BJ (cell line): ENCODE results near the gene C10orf71. TPM values are rescaled to one million over a fixed set of nuclear protein-coding genes. Genes with fewer than 3 reads are reported as not detected.

Experiments used
- CTCF ChIA-PET: fragments of 350-600 bp; formaldehyde crosslinking; extraction: SDS; loops from one replicate; lab custom pipeline; 2021; ENCODE audit warnings: antibody characterized with exemption, inconsistent platforms; lab: Yijun Ruan, JAX
- POLR2A ChIA-PET: fragments of 300-600 bp; sonication (Branson Sonifier 250); formaldehyde crosslinking; extraction: SDS; loops from one replicate; lab custom pipeline; 2021; ENCODE audit warnings: antibody characterized with exemption; lab: Charles Lee
- DNase-seq: peaks from one replicate; pipeline ENCODE4 v3.0.0-alpha.2; 2011; ENCODE audit warnings: low read depth
- H3K27me3 ChIP-seq: 2 replicates; pipeline ENCODE4 v1.6.0; 2011; ENCODE audit warnings: low read length; ENCODE audit not compliant: control insufficient read depth, insufficient read depth
- H3K36me3 ChIP-seq: 2 replicates; pipeline ENCODE4 v1.5.1; 2011; ENCODE audit warnings: low read length; ENCODE audit not compliant: control insufficient read depth, insufficient read depth
- H3K4me3 ChIP-seq: 2 replicates; pipeline ENCODE4 v1.5.1; 2011; ENCODE audit warnings: low read depth, mild to moderate bottlenecking, control low read depth, low read length
- CTCF ChIP-seq: IDR thresholded peaks from 2 replicates; pipeline ENCODE4 v1.5.1; 2011; ENCODE audit warnings: low read depth, mild to moderate bottlenecking, control low read depth, inconsistent platforms, low read length, moderate library complexity; ENCODE audit not compliant: insufficient read depth
- polyA plus RNA-seq: library from polyadenylated mRNA; depleted of rRNA; stranded (reverse); fragments of >200 nt; gene quantifications from 2 replicates; pipeline ENCODE4 v1.2.3, GENCODE V29; 2011

C10orf71 gene
- polyA plus RNA-seq, 1 experiment = not detected

GRCh38 chr10:49327036-49327813 lies 28.3 kb downstream of the C10orf71 start:
- Histone ChIP-seq H3K27me3 (peaks cover 2% of the 10 kb centered on the region; the same call in 1 of the 2 replicates), H3K36me3 (no peaks in the 10 kb centered on the region), H3K4me3 (no peak overlapping the region)
- no peak for TF ChIP-seq CTCF
- POLR2A ChIA-PET = no interaction called here
- CTCF ChIA-PET = no interaction called here
- DNase-seq = no peak

GRCh38 chr10:49328401-49329145 lies 29.6 kb downstream of the C10orf71 start:
- H3K4me3 ChIP-seq = no peak overlapping the region
- no peak for TF ChIP-seq CTCF
- ChIA-PET CTCF (no interaction called here), POLR2A (no interaction called here)
- no peaks in the 10 kb centered on the region for H3K36me3 ChIP-seq
- peaks cover 2% of the 10 kb centered on the region for H3K27me3 ChIP-seq
- no peak for DNase-seq

- TF ChIP-seq CTCF = no peak
- POLR2A ChIA-PET = no interaction called here
- DNase-seq = no peak
- Histone ChIP-seq H3K36me3 (no peaks in the 10 kb centered on the region), H3K27me3 (peaks cover 2% of the 10 kb centered on the region), H3K4me3 (no peak overlapping the region)
- CTCF ChIA-PET = interaction anchor here (0.5 kb wide), 1 partner anchor 409 kb away, joined by 3 read pairs; no protein-coding TSS in a partner anchor
Measured at GRCh38 chr10:49329146-49329505, 30.2 kb downstream of the C10orf71 start.

- peaks cover 2% of the 10 kb centered on the region for H3K27me3 ChIP-seq
- H3K4me3 ChIP-seq = no peak overlapping the region
- ChIA-PET CTCF (no interaction called here), POLR2A (no interaction called here)
- H3K36me3 ChIP-seq = no peaks in the 10 kb centered on the region
- no peak for TF ChIP-seq CTCF
- no peak for DNase-seq
Measured at GRCh38 chr10:49330127-49330665, 31.2 kb downstream of the C10orf71 start.

GRCh38 chr10:49331431-49331830 lies 32.5 kb downstream of the C10orf71 start:
- POLR2A ChIA-PET = no interaction called here
- no peak for DNase-seq
- CTCF ChIA-PET = no interaction called here
- Histone ChIP-seq H3K4me3 (no peak overlapping the region), H3K36me3 (no peaks in the 10 kb centered on the region), H3K27me3 (peaks cover 2% of the 10 kb centered on the region)
- TF ChIP-seq CTCF = no peak
